ENCODE measurements around the gene DOP1A. TPM values are rescaled to one million over a fixed set of nuclear protein-coding genes. Genes with fewer than 3 reads are reported as not detected.

Gene DOP1A
- polyA plus RNA-seq, 3 donors, result 2.1 to 8.9 (median 2.5) TPM

DNA sequence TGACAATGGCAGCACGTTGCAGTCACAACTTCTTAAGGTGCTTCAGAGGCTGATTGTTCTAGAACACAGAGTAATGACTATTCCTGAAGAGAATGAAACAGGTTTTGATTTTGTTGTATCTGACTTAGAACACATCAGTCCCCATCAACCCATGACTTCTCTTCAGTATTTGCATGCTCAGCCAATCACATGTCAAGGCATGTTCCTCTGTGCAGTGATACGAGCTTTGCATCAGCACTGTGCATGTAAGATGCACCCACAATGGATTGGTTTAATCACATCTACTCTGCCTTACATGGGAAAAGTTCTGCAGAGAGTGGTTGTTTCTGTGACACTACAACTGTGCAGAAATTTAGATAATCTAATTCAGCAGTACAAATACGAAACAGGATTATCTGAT lies 71.3 kb downstream of the DOP1A start:
- Mint-ChIP-seq H3K4me1 (no peaks in the 10 kb centered on the region), H3K27me3 (ENCODE audit: low read depth in 3 of 3) (no peaks in the 10 kb centered on the region), H3K9me3 (no peaks in the 10 kb centered on the region), H3K27ac (no peak overlapping the region), H3K36me3 (peaks cover 55 to 58% of the 10 kb centered on the region in 2 donors), H3K4me3 (no peak overlapping the region)
- Histone ChIP-seq H3K4me2 (replicated peaks; ENCODE audit: extremely low read depth, low read length, poor library complexity, severe bottlenecking) (no peak overlapping the region), H3K27ac (ENCODE audit: low read depth in 1 of 2, low read length in 2 of 2) (no peak overlapping the region), H2AFZ (ENCODE audit: insufficient read depth, low read depth, low read length, poor library complexity, severe bottlenecking) (no peak overlapping the region), H3K36me3 (replicated peaks in 1 of 2; ENCODE audit: control insufficient read depth in 1 of 2, insufficient read depth in 2 of 2, low read length in 2 of 2) (peaks cover 70 to 97% of the 10 kb centered on the region in 2 donors), H3K79me2 (ENCODE audit: insufficient read depth, low read length) (no peaks in the 10 kb centered on the region), H4K20me1 (ENCODE audit: insufficient read depth, low read length) (no peaks in the 10 kb centered on the region), H3K4me3 (replicated peaks in 1 of 3; ENCODE audit: low read depth in 2 of 3, low read length in 3 of 3) (no peak overlapping the region), H3K4me1 (ENCODE audit: control insufficient read depth in 1 of 2, insufficient read depth in 2 of 2, low read length in 2 of 2) (no peaks in the 10 kb centered on the region), H3K9ac (ENCODE audit: insufficient read depth, low read length, poor library complexity, severe bottlenecking) (no peak overlapping the region), H3K9me3 (replicated peaks in 1 of 2; ENCODE audit: control insufficient read depth in 1 of 2, insufficient read depth in 1 of 2, low read length in 2 of 2) (no peaks in the 10 kb centered on the region), H3K27me3 (ENCODE audit: control insufficient read depth in 2 of 2, insufficient read depth in 2 of 2, low read length in 2 of 2) (no peaks in the 10 kb centered on the region)
- intact Hi-C loops (cut with micrococcal nuclease), result no loop called here
- DNase-seq, result no peak
- WGBS (ENCODE audit: insufficient coverage), result no CpG with 5 or more reads among the region's 3 CpGs
- TF ChIP-seq, protein P1, sequence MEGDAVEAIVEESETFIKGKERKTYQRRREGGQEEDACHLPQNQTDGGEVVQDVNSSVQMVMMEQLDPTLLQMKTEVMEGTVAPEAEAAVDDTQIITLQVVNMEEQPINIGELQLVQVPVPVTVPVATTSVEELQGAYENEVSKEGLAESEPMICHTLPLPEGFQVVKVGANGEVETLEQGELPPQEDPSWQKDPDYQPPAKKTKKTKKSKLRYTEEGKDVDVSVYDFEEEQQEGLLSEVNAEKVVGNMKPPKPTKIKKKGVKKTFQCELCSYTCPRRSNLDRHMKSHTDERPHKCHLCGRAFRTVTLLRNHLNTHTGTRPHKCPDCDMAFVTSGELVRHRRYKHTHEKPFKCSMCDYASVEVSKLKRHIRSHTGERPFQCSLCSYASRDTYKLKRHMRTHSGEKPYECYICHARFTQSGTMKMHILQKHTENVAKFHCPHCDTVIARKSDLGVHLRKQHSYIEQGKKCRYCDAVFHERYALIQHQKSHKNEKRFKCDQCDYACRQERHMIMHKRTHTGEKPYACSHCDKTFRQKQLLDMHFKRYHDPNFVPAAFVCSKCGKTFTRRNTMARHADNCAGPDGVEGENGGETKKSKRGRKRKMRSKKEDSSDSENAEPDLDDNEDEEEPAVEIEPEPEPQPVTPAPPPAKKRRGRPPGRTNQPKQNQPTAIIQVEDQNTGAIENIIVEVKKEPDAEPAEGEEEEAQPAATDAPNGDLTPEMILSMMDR (IDR thresholded peaks at IDR 0.05), result no peak

DNA sequence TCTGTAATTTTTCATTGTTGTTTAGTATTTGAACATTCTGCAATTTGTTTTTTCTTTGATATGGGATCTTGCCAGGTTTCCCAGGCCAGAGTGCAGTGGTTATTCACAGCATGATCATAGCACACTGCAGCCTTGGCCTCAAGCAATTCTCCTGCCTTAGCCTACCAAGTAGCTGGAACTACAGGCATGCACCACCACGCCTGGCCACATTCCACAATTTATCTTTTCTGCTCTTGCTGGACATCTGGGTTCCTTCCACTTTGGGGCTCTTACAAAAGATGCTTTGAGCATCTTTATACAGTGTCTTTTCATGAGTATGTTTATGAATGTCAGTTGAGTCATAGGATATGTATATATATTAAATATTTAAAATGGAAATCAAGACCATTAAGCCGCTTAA lies 83.6 kb downstream of the DOP1A start:
- H3K36me3 ChIP-seq (replicated peaks in 1 of 2; ENCODE audit: control insufficient read depth in 1 of 2, insufficient read depth in 2 of 2, low read length in 2 of 2), result peaks cover 66 to 98% of the 10 kb centered on the region in 2 donors
- intact Hi-C loops (cut with micrococcal nuclease), result no loop called here

More for the DNA sequence above, 83.6 kb downstream of the DOP1A start:
- Mint-ChIP-seq H3K4me3 (no peak overlapping the region), H3K27ac (no peak overlapping the region), H3K27me3 (ENCODE audit: low read depth in 3 of 3) (no peaks in the 10 kb centered on the region), H3K36me3 (peaks cover 55 to 81% of the 10 kb centered on the region in 2 donors), H3K4me1 (no peaks in the 10 kb centered on the region), H3K9me3 (no peaks in the 10 kb centered on the region)
- Histone ChIP-seq H3K9me3 (replicated peaks in 1 of 2; ENCODE audit: control insufficient read depth in 1 of 2, insufficient read depth in 1 of 2, low read length in 2 of 2) (no peaks in the 10 kb centered on the region), H3K27ac (ENCODE audit: low read depth in 1 of 2, low read length in 2 of 2) (no peak overlapping the region), H4K20me1 (ENCODE audit: insufficient read depth, low read length) (no peaks in the 10 kb centered on the region), H3K79me2 (ENCODE audit: insufficient read depth, low read length) (no peaks in the 10 kb centered on the region), H3K9ac (ENCODE audit: insufficient read depth, low read length, poor library complexity, severe bottlenecking) (no peak overlapping the region), H3K4me2 (replicated peaks; ENCODE audit: extremely low read depth, low read length, poor library complexity, severe bottlenecking) (no peak overlapping the region), H3K27me3 (ENCODE audit: control insufficient read depth in 2 of 2, insufficient read depth in 2 of 2, low read length in 2 of 2) (no peaks in the 10 kb centered on the region), H3K4me1 (ENCODE audit: control insufficient read depth in 1 of 2, insufficient read depth in 2 of 2, low read length in 2 of 2) (no peaks in the 10 kb centered on the region), H2AFZ (ENCODE audit: insufficient read depth, low read depth, low read length, poor library complexity, severe bottlenecking) (no peak overlapping the region), H3K4me3 (replicated peaks in 1 of 3; ENCODE audit: low read depth in 2 of 3, low read length in 3 of 3) (no peak overlapping the region)
- TF ChIP-seq, protein P1 (IDR thresholded peaks at IDR 0.05), result no peak
- no peak for DNase-seq
- WGBS (ENCODE audit: insufficient coverage), result no CpG with 5 or more reads among the region's 2 CpGs
